Neural progenitor cell (in vitro differentiated cells): ENCODE data around the gene YTHDF1. TPM values are rescaled to one million over a fixed set of nuclear protein-coding genes. Genes with fewer than 3 reads are reported as not detected.

Experiments
- DNase-seq: peaks from one replicate; pipeline ENCODE4 v3.0.0-alpha.2; 2016; ENCODE audit warnings: low spot score
- H2AFZ ChIP-seq: fragments of 200-600 bp; sonication (generic); replicated peaks from 2 replicates; pipeline ENCODE4 v1.6.1; 2016; ENCODE audit warnings: antibody characterized with exemption
- H3F3A ChIP-seq: fragments of 200-600 bp; sonication (generic); 2 replicates; pipeline ENCODE4 v1.6.1; 2016; ENCODE audit warnings: antibody characterized with exemption, low read depth
- H3K27ac ChIP-seq: fragments of 200-600 bp; sonication (generic); 2 replicates; pipeline ENCODE4 v1.5.1; 2016; ENCODE audit warnings: mild to moderate bottlenecking
- H3K27me3 ChIP-seq: fragments of 200-600 bp; sonication (generic); 2 replicates; pipeline ENCODE4 v1.6.1; 2016; ENCODE audit warnings: mild to moderate bottlenecking, moderate library complexity
- H3K36me3 ChIP-seq: fragments of 200-600 bp; sonication (generic); 2 replicates; pipeline ENCODE4 v1.5.1; 2016
- H3K4me1 ChIP-seq: fragments of 200-600 bp; sonication (generic); 2 replicates; pipeline ENCODE4 v1.6.1; 2016; ENCODE audit warnings: mixed run types
- H3K4me2 ChIP-seq: fragments of 200-600 bp; sonication (generic); 2 replicates; pipeline ENCODE4 v1.6.1; 2016
- H3K4me3 ChIP-seq: fragments of 200-600 bp; sonication (generic); 2 replicates; pipeline ENCODE4 v1.5.1; 2016
- H3K79me2 ChIP-seq: fragments of 200-600 bp; sonication (generic); 2 replicates; pipeline ENCODE4 v1.6.1; 2016; ENCODE audit warnings: low read depth
- H3K9ac ChIP-seq: fragments of 200-600 bp; sonication (generic); 2 replicates; pipeline ENCODE4 v1.6.1; 2016
- H3K9me3 ChIP-seq: fragments of 200-600 bp; sonication (generic); 2 replicates; pipeline ENCODE4 v1.5.1; 2016; ENCODE audit warnings: low read depth
- H4K20me1 ChIP-seq: fragments of 200-600 bp; sonication (generic); 2 replicates; pipeline ENCODE4 v1.6.1; 2016; ENCODE audit warnings: low read depth
- H3K27ac Mint-ChIP-seq: 3 replicates; pipeline ENCODE4 v1.8.0; 2021; ENCODE audit warnings: mixed read lengths
- H3K27me3 Mint-ChIP-seq: 2 replicates; pipeline ENCODE4 v1.8.0; 2022; ENCODE audit warnings: low read depth, mild to moderate bottlenecking, inconsistent platforms, moderate library complexity, mixed read lengths; ENCODE audit not compliant: insufficient read depth
- H3K36me3 Mint-ChIP-seq: 3 replicates; pipeline ENCODE4 v1.8.0; 2021; ENCODE audit warnings: mixed read lengths
- H3K4me1 Mint-ChIP-seq: 3 replicates; pipeline ENCODE4 v1.8.0; 2021; ENCODE audit warnings: mixed read lengths
- H3K4me3 Mint-ChIP-seq: 3 replicates; pipeline ENCODE4 v1.8.0; 2021; ENCODE audit warnings: mild to moderate bottlenecking, moderate library complexity, mixed read lengths
- H3K9me3 Mint-ChIP-seq: 3 replicates; pipeline ENCODE4 v1.8.0; 2020; ENCODE audit warnings: mixed read lengths
- EZH2 ChIP-seq: fragments of 200-600 bp; sonication (generic); IDR thresholded peaks from 2 replicates; pipeline ENCODE4 v1.6.1; 2017; ENCODE audit warnings: antibody characterized with exemption, mild to moderate bottlenecking, moderate library complexity
- EZH2phosphoT487 ChIP-seq: fragments of 200-600 bp; sonication (generic); IDR thresholded peaks from 2 replicates; pipeline ENCODE4 v1.6.1; 2017; ENCODE audit warnings: antibody characterized with exemption
- total RNA-seq: library from RNA; depleted of rRNA; stranded (reverse); fragments of >200 nt; gene quantifications from 2 replicates; pipeline ENCODE4 v1.2.3, GENCODE V29; 2015; ENCODE audit warnings: low replicate concordance
- TF ChIP-seq, protein P1 (sequence below): fragments of 200-600 bp; sonication (generic); IDR thresholded peaks from 2 replicates; pipeline ENCODE4 v1.5.1; 2017; ENCODE audit warnings: antibody characterized with exemption, mild to moderate bottlenecking

Gene YTHDF1
- total RNA-seq, 1 donor from 2014 or later: 28.1 TPM

DNA sequence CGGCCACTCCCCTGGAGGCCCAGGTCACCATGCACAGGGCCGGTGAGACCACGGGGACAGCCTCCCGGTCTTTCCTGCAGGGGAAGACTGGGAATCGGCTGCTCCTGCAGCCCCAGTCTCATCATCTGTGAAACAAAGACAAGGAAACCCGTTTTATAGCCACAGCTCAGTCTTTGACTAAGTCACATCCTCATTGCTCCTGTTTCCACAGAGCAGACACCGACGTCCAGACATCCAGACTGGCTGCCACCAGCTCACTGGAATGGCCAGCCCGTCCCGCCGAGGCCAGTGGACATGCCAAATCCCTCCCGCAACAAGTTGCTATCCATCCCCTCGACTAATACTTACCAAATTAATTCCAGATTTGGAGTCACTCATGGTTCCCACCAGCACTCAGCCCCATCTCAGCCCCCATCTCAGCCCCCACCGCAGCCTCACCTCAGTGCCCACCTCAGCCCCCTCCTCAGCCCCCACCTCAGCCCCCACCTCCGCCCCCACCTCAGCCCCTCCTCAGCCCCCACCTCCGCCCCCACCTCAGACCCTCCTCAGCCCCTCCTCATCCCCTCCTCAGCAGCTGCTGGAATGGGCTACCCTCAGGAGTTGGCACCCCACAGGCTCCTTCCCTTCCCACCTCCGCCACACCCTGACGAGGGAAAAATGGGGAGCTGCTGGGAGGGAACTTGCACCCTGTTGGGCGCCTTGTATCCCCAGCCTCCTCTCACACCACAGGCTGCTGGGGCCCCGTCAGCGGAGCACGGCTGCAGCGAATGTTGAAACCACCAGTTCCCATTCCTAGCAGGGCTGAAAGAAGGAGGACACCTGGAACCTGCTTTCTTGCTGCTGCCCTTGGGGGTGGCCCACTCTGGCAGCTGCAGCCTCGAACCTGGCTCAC, 48.7 kb downstream of the YTHDF1 start:
- Mint-ChIP-seq H3K27ac (no peak overlapping the region), H3K27me3 (peaks cover 33% of the 10 kb centered on the region), H3K9me3 (no peaks in the 10 kb centered on the region), H3K4me3 (no peak overlapping the region), H3K4me1 (peaks cover 43% of the 10 kb centered on the region), H3K36me3 (peaks cover 2% of the 10 kb centered on the region)
- Histone ChIP-seq H3K27ac (no peak overlapping the region), H3K9ac (no peak overlapping the region), H3F3A (peaks cover 19% of the 10 kb centered on the region), H2AFZ (no peak overlapping the region), H3K36me3 (no peaks in the 10 kb centered on the region), H3K79me2 (no peaks in the 10 kb centered on the region), H3K4me2 (no peak overlapping the region), H3K4me1 (peaks cover 9% of the 10 kb centered on the region), H3K4me3 (no peak overlapping the region), H3K27me3 (peaks cover 26% of the 10 kb centered on the region), H3K9me3 (no peaks in the 10 kb centered on the region), H4K20me1 (peaks cover 3% of the 10 kb centered on the region)
- no peak for DNase-seq
- TF ChIP-seq, protein P1, sequence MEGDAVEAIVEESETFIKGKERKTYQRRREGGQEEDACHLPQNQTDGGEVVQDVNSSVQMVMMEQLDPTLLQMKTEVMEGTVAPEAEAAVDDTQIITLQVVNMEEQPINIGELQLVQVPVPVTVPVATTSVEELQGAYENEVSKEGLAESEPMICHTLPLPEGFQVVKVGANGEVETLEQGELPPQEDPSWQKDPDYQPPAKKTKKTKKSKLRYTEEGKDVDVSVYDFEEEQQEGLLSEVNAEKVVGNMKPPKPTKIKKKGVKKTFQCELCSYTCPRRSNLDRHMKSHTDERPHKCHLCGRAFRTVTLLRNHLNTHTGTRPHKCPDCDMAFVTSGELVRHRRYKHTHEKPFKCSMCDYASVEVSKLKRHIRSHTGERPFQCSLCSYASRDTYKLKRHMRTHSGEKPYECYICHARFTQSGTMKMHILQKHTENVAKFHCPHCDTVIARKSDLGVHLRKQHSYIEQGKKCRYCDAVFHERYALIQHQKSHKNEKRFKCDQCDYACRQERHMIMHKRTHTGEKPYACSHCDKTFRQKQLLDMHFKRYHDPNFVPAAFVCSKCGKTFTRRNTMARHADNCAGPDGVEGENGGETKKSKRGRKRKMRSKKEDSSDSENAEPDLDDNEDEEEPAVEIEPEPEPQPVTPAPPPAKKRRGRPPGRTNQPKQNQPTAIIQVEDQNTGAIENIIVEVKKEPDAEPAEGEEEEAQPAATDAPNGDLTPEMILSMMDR: no peak
- no peak for TF ChIP-seq EZH2phosphoT487
- no peak for TF ChIP-seq EZH2

DNA sequence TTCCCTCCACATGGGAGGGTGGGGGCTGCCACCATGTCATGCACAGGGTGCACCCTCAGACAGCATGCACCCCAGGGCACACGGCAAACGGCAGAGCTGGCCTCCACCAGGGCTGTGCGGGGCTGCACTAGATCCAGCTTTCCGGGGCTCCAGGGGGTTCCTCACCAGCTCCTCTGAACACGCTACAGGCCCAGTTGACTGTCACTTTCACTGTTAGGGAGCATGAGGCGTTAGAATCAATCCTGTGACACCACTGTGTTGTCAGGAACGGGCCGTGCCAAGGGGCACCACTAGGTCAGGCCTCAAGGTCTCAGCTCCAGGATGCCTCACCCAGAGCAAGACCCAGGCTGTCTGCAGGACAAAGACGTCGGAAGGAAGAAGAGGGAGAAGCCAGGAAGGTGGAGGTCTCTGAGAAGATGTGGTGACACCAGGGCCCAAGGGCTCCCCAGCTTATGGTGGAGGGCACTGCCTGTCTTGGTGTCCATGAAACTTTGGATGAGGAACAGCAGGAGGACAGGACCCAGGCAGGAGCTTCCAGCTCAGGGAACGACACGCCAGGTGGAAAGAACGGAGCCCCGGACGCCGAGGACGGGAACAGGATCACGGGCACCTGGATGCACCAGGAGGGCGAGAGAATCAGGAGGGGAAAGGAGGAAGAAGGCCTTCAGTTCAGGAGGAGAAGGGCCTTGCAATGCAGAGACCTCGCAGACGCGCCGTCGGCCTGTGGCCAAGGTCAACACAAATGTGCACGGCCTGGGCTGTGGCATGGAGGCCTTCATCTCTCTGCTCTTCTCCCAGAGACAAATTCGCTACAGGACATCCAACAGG, 49.5 kb downstream of the YTHDF1 start:
- peaks cover 38% of the 10 kb centered on the region for H3K4me1 Mint-ChIP-seq
- H3K36me3 ChIP-seq: no peaks in the 10 kb centered on the region
- no peaks in the 10 kb centered on the region for H3K9me3 Mint-ChIP-seq
- H3K9ac ChIP-seq: no peak overlapping the region
- no peak overlapping the region for H3K4me3 Mint-ChIP-seq
- H3K27me3 ChIP-seq: peaks cover 17% of the 10 kb centered on the region
- H3K4me2 ChIP-seq: no peak overlapping the region
- no peak for DNase-seq
- H2AFZ ChIP-seq: no peak overlapping the region
- H3K27ac Mint-ChIP-seq: no peak overlapping the region
- H3K79me2 ChIP-seq: no peaks in the 10 kb centered on the region
- H3K4me1 ChIP-seq: peaks cover 9% of the 10 kb centered on the region
- H4K20me1 ChIP-seq: no peaks in the 10 kb centered on the region
- no peak overlapping the region for H3K4me3 ChIP-seq
- H3F3A ChIP-seq: peaks cover 11% of the 10 kb centered on the region
- TF ChIP-seq EZH2phosphoT487 (no peak), EZH2 (no peak)
- TF ChIP-seq, protein P1: no peak
- H3K27me3 Mint-ChIP-seq: peaks cover 24% of the 10 kb centered on the region
- no peaks in the 10 kb centered on the region for H3K9me3 ChIP-seq
- no peak overlapping the region for H3K27ac ChIP-seq
- peaks cover 2% of the 10 kb centered on the region for H3K36me3 Mint-ChIP-seq

DNA sequence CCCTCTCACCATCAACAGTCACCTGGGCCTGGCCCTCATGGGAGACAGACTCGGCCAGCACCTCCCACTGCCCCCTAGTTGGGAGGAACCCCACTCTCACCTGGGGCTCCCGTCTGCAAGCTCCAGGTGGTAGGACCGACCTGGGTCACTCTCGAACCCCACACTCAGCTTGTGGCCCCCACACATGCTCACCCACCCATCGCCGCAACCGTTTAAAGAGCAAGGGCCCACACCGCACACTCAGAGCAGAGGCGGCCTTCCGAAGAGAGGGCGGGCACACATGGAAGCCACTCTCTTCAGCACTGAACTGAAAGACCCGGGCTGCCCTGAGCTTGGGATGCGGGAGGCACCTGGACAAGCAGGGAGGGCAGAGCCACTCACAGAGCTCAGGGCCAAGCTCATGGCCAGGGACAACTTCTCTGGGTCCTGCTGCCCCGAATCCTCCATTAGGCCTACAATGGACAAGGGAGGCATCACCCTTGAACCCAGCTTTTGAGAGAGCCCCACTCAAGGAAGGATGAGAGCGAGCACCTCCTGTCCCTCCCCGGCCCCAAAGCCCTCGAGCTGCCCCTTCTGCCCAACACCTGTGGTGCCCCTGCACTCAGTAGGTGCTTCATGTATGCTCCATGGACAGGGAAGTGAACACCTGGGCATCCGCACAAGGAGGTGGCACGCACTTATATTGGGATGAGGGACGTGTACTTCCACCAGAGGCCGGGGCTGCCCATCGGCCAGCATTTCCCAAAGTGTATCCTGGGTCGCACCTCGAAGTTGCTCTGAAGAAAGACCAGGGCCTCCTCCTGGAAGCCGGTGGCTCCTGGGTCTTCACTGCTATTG, 50.4 kb downstream of the YTHDF1 start:
- Histone ChIP-seq H3K27me3 (peaks cover 9% of the 10 kb centered on the region), H4K20me1 (no peaks in the 10 kb centered on the region), H3F3A (peaks cover 6% of the 10 kb centered on the region), H3K27ac (no peak overlapping the region), H3K9ac (no peak overlapping the region), H2AFZ (no peak overlapping the region), H3K4me3 (no peak overlapping the region), H3K4me1 (peaks cover 9% of the 10 kb centered on the region), H3K36me3 (no peaks in the 10 kb centered on the region), H3K9me3 (no peaks in the 10 kb centered on the region), H3K4me2 (no peak overlapping the region), H3K79me2 (no peaks in the 10 kb centered on the region)
- Mint-ChIP-seq H3K36me3 (peaks cover 2% of the 10 kb centered on the region), H3K4me1 (peaks cover 34% of the 10 kb centered on the region), H3K27ac (no peak overlapping the region), H3K27me3 (peaks cover 17% of the 10 kb centered on the region), H3K4me3 (no peak overlapping the region), H3K9me3 (no peaks in the 10 kb centered on the region)
- no peak for DNase-seq
- no peak for TF ChIP-seq EZH2phosphoT487
- TF ChIP-seq, protein P1: no peak
- no peak for TF ChIP-seq EZH2
